Type B pancreatic cell (in vitro differentiated cells): ENCODE data around the gene ZCCHC24. TPM values are rescaled to one million over a fixed set of nuclear protein-coding genes. Genes with fewer than 3 reads are reported as not detected.

ENCODE experiments used
- DNase-seq: peaks from one replicate; pipeline ENCODE4 v3.0.0; 2021; ENCODE audit warnings: mixed read lengths; ENCODE audit not compliant: unreplicated experiment; ENCODE audit errors: extremely low spot score
- H3K27ac Mint-ChIP-seq: 2 replicates; pipeline ENCODE4 v1.8.0; 2021; ENCODE audit warnings: mild to moderate bottlenecking, mixed read lengths
- H3K27me3 Mint-ChIP-seq: 2 replicates; pipeline ENCODE4 v1.8.0; 2021; ENCODE audit warnings: mixed read lengths
- H3K36me3 Mint-ChIP-seq: 2 replicates; pipeline ENCODE4 v1.8.0; 2021; ENCODE audit warnings: mixed read lengths
- H3K4me1 Mint-ChIP-seq: one replicate; pipeline ENCODE4 v1.8.0; 2021; ENCODE audit warnings: mixed read lengths; ENCODE audit not compliant: unreplicated experiment
- H3K4me3 Mint-ChIP-seq: 2 replicates; pipeline ENCODE4 v1.8.0; 2021; ENCODE audit warnings: mild to moderate bottlenecking, mixed read lengths
- H3K9me3 Mint-ChIP-seq: 2 replicates; pipeline ENCODE4 v1.8.0; 2021; ENCODE audit warnings: mixed read lengths
- total RNA-seq: library from RNA; stranded (reverse); gene quantifications from 2 replicates; pipeline ENCODE4 v1.2.1, GENCODE V29; 2021; ENCODE audit warnings: low replicate concordance
- TF ChIP-seq, protein P1 (sequence below): fragments of 200-600 bp; sonication (generic); conservative IDR thresholded peaks from 2 replicates; pipeline ENCODE4 v1.5.0; 2021; ENCODE audit warnings: antibody characterized with exemption, mild to moderate bottlenecking

The ZCCHC24 gene
- total RNA-seq, 1 donor from 2014 or later, result 29.1 TPM

DNA sequence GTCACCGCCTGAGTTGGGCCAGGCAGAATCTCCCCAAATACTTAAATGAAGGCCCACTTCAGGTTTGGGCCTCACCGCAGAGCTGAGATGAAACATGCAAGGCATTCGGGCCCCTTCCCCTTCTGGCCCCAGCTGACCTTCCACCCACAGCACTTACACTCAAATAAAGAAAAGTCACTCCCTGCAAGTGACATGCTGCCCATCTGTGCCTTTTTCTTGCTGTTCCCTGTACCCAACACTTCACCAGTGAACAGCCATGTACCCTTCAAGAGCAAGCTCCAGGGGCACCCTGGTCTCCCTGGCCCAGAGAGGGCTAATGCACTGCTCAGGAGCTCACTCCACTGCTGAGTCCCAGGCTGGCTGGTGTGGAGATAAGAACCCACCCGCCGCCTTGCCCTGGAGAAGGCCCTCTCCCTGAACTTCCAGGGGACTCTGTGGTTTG lies 40.7 kb downstream of the ZCCHC24 start:
- Mint-ChIP-seq H3K27me3 (no peaks in the 10 kb centered on the region), H3K4me1 (peaks cover 63% of the 10 kb centered on the region), H3K27ac (peak overlapping the region; percentile 73)

DNA sequence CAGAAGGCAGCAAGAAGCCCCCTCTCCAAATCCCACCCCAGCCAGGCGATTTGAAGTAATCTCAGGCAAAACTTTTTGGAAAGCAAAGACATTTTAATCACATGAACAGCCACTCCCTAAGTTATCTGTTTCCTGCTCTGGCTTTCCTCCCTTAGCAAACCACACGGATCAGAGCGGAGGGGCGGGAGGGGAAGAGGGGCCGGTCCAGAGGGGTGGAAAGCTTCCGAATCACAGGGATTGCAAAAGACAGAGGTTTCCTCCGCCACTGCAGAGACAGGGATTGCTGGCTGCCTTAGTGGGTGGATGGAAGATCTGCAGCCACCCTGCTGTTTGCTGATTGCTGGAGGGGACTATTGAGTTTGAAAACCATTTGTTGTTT lies 41.2 kb downstream of the ZCCHC24 start:
- no peak for DNase-seq
- H3K4me3 Mint-ChIP-seq, result peak overlapping the region; percentile 60
- TF ChIP-seq, protein P1, sequence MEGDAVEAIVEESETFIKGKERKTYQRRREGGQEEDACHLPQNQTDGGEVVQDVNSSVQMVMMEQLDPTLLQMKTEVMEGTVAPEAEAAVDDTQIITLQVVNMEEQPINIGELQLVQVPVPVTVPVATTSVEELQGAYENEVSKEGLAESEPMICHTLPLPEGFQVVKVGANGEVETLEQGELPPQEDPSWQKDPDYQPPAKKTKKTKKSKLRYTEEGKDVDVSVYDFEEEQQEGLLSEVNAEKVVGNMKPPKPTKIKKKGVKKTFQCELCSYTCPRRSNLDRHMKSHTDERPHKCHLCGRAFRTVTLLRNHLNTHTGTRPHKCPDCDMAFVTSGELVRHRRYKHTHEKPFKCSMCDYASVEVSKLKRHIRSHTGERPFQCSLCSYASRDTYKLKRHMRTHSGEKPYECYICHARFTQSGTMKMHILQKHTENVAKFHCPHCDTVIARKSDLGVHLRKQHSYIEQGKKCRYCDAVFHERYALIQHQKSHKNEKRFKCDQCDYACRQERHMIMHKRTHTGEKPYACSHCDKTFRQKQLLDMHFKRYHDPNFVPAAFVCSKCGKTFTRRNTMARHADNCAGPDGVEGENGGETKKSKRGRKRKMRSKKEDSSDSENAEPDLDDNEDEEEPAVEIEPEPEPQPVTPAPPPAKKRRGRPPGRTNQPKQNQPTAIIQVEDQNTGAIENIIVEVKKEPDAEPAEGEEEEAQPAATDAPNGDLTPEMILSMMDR, result no peak
- H3K27me3 Mint-ChIP-seq, result no peaks in the 10 kb centered on the region
- H3K4me1 Mint-ChIP-seq, result peaks cover 68% of the 10 kb centered on the region
- no peaks in the 10 kb centered on the region for H3K9me3 Mint-ChIP-seq
- H3K27ac Mint-ChIP-seq, result peak overlapping the region; percentile 73
- no peaks in the 10 kb centered on the region for H3K36me3 Mint-ChIP-seq

More for the DNA sequence above, 40.7 kb downstream of the ZCCHC24 start:
- Mint-ChIP-seq H3K4me3 (peak overlapping the region; percentile 60), H3K9me3 (no peaks in the 10 kb centered on the region), H3K36me3 (no peaks in the 10 kb centered on the region)
- no peak for DNase-seq
- TF ChIP-seq, protein P1, result no peak

- no peaks in the 10 kb centered on the region for H3K36me3 Mint-ChIP-seq
- DNase-seq, result no peak
- peak overlapping the region; percentile 73 for H3K27ac Mint-ChIP-seq
- no peaks in the 10 kb centered on the region for H3K27me3 Mint-ChIP-seq
- H3K9me3 Mint-ChIP-seq, result no peaks in the 10 kb centered on the region
- TF ChIP-seq, protein P1, result no peak
- H3K4me1 Mint-ChIP-seq, result peaks cover 74% of the 10 kb centered on the region
- peak overlapping the region; percentile 60 for H3K4me3 Mint-ChIP-seq
These were observed 41.8 kb downstream of the ZCCHC24 start for GRCh38 chr10:79403441-79404230.

DNA sequence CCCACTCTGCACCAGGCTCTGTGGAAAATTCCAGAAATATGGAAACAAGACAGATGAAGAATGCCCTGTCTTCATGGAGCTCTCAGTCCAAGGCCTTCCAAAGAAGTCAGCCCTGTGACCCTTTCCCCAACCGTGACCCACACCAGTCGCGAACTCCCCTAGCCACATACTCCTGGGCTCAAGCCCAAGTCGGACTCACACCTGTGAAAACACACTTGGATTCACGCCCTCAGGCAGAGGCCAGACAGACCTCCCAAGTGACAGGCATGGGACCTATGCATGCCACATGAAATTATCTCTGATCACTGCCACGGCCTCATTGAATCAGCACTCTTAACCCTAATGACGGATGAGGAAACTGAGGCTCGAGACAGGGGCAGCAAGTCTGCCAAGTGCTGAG lies 42.5 kb downstream of the ZCCHC24 start:
- H3K27ac Mint-ChIP-seq, result peak overlapping the region; percentile 73
- peak overlapping the region; percentile 19 for H3K4me3 Mint-ChIP-seq
- no peak for DNase-seq
- no peaks in the 10 kb centered on the region for H3K27me3 Mint-ChIP-seq
- H3K9me3 Mint-ChIP-seq, result no peaks in the 10 kb centered on the region
- TF ChIP-seq, protein P1, result no peak
- no peaks in the 10 kb centered on the region for H3K36me3 Mint-ChIP-seq
- peaks cover 75% of the 10 kb centered on the region for H3K4me1 Mint-ChIP-seq

- no peaks in the 10 kb centered on the region for H3K27me3 Mint-ChIP-seq
- H3K9me3 Mint-ChIP-seq, result no peaks in the 10 kb centered on the region
- no peaks in the 10 kb centered on the region for H3K36me3 Mint-ChIP-seq
- TF ChIP-seq, protein P1, result no peak
- H3K4me3 Mint-ChIP-seq, result peak overlapping the region; percentile 19
- peaks cover 77% of the 10 kb centered on the region for H3K4me1 Mint-ChIP-seq
- DNase-seq, result no peak
- H3K27ac Mint-ChIP-seq, result no peak overlapping the region
These were observed 42.8 kb downstream of the ZCCHC24 start for GRCh38 chr10:79402625-79402946.
